HG02981 (cell line): ENCODE results near the gene CDC42SE1.
"Not testable (repeated sequence)": the region's sequence is repeated elsewhere in the genome, so short reads cannot be mapped to it uniquely, and the experiment has no call there.

ENCODE experiments used
- ATAC-seq: cut with Tn5 transposase; IDR thresholded peaks from one replicate; pipeline ENCODE4 v1.9.1; 2021; ENCODE audit warnings: mild to moderate bottlenecking, moderate library complexity; ENCODE audit not compliant: unreplicated experiment

CDC42SE1 gene, protein sequence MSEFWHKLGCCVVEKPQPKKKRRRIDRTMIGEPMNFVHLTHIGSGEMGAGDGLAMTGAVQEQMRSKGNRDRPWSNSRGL

DNA sequence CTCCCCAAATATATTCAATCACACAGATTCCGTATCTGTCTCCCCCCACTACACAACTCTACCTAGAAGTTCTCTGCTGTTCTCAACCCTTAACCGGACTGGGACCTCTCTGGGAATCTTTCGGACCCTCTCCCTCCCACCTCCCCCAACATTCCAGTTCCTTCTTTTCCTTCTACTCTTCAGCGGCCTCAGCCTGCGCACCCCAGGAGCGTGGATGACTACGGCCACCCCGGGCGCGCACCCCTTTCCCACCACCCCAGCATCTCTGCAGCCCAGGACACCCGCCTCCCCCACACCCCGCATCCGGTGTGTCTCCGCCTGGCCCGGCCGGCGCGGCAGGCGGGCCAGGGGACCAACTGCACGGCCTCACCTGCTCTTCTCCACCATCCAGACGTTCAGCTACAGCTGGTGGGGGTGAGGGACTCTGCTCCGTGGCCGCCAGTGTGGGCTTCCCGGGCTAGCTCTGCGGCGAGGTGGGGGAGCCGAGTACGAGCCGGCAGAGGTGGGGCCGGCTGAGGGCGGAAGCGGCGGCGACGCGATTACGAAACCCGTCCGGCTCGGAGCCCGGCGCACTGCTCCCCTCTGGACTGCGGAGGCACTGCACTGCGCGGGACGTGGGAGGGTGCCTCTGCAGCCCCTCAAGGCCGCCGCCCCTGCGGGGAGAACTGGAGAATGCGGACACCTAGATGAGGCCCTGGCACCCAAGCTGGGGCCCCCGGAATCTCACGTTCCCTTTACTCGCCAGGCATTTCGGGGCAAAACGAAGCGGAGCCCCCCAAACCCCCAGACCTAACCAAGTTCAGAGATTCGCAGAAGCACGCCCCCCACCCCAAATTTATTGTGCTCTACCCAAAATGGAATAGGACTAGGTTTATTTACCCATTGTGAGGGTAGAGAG lies at the start of gene CDC42SE1:
CDC42SE1 (minus strand) TSS at position 514 of the 898 bp plus-strand sequence. CDS start 3,892 bp downstream, outside the sequence.
- ATAC-seq: peak; percentile 77

DNA sequence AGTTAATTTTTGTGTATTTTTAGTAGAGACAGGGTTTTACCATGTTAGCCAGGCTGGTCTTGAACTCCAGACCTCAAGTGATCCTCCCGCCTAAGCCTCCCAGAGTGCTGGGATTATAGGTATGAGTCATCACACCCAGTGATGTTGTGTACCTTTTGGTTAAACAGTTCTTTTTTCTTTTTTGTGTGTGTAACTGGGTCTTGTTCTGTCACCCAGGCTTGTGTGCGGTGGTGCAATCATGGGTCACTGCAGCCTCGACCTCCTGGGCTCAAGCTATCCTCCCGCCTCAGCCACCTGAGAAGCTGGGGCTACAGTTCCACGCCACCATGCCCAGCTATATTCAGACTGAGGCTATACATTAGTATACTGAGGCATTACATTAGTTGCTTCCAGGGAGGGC lies 48.9 kb upstream of the CDC42SE1 start:
- no peak for ATAC-seq

DNA sequence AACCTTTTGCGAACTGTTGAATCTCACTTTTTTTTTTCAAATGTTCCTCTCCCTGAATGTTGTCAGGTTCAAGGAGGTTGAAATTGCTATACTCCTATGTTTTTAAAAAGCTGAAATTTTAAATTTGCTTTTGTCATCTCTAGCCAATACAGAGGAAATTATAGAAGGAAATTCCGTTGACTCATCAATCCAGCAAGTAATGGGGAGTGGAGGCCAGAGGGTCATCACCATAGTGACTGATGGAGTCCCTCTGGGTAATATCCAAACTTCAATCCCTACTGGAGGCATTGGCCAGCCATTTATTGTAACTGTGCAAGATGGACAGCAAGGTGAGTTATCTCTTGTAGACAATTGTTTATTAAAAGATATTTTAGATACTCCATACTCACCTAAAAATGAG lies 47.5 kb upstream of the CDC42SE1 start:
- ATAC-seq: no peak

DNA sequence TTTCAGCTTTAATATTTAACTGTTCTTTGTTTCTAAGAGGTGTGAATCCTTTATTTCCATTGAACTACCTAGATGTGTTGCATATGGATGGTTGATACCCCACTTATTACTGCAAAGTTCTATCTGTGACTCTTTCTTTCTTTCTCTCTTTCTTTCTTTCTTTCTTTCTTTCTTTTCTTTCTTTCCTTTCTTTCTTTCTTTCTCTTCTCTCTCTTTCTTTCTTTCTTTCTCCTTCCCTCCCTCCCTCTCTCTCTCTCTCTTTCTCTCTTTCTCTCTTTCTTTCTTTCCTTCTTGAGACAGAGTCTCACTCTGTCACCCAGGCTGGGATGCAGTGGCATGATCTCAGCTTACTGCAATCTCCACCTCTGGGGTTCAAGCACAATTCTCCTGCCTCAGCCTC lies 45.2 kb upstream of the CDC42SE1 start:
- ATAC-seq: no peak

DNA sequence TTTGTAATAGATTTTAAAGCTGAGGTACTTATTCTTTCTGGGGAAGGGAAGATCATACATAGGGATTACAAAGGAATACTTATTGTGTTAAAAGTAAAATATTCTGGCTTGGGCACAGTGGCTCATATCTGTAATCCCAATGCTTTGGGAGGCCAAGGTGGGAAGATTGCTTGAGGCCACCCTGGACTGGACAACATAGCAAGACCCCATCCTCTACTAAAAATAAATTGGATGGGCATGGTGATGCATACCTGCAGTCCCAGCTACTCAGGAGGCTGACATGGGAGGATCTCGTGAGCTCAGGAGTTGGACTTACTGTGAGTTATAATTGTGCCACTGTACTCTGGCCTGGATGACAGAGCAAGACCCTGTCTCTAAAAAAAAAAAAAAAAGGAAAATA lies 38.7 kb upstream of the CDC42SE1 start:
- no peak for ATAC-seq

DNA sequence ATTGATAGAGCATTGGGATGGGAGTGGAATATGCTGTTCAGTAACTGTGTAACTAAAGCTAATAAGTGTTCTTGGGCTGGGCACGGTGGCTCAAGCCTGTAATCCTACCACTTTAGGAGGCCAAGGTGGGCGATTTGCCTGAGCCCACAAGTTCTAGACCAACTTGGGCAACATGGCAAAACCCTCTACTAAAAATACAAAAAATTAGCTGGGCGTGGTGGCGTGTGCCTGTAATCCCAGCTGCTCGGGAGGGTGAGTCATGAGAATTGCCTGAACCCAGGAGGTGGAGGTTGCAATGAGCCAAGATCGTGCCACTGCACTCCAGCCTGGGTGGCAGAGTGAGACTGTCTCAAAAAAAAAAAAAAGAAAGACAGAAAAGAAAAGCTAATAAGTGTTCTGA lies 38.0 kb upstream of the CDC42SE1 start:
- ATAC-seq: not testable (repeated sequence)

DNA sequence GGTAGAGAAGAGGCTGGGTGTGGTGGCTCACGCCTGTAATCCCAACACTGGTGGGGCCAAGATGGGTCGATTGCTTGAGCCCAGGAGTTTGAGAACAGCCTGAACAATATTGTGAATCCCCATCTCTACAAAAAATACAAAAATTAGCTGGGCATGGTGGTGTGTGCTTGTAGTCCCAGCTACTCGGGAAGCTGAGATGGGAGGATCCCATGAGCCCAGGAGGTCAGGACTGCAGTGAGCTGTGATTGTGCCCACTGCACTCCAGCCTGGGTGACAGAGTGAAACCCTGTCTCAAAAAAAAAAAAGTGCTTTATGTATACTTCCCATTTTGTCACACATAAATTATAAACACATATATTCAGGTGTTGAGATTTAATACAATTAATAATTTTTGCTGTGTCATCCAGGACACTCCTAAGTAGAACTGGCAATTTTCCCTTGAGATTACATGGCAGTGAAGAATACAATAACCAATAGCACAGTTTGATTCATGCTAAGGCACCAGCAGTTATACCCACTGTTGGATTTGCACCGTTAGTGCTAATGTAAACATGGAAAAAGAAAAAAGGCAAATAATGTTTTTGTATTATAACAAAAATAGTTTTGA lies 26.6 kb upstream of the CDC42SE1 start:
- ATAC-seq: no peak

DNA sequence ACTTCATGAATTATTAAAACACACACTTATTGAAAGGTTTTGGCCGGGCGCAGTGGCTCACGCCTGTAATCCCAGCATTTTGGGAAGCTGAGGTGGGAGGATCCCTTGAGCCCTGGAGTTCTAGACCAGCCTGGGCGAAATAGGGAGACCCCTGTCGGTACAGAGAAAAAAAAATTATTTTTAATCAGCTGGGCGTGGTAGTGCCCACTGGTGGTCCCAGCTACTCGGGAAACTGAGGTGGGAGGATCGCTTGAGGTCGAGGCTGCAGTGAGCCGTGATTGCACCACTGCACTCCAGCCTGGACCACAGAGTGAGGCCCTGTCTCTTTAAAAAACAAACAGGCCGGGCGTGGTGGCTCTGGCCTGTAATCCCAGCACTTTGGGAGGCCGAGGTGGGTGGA lies 12.8 kb upstream of the CDC42SE1 start:
- no peak for ATAC-seq

DNA sequence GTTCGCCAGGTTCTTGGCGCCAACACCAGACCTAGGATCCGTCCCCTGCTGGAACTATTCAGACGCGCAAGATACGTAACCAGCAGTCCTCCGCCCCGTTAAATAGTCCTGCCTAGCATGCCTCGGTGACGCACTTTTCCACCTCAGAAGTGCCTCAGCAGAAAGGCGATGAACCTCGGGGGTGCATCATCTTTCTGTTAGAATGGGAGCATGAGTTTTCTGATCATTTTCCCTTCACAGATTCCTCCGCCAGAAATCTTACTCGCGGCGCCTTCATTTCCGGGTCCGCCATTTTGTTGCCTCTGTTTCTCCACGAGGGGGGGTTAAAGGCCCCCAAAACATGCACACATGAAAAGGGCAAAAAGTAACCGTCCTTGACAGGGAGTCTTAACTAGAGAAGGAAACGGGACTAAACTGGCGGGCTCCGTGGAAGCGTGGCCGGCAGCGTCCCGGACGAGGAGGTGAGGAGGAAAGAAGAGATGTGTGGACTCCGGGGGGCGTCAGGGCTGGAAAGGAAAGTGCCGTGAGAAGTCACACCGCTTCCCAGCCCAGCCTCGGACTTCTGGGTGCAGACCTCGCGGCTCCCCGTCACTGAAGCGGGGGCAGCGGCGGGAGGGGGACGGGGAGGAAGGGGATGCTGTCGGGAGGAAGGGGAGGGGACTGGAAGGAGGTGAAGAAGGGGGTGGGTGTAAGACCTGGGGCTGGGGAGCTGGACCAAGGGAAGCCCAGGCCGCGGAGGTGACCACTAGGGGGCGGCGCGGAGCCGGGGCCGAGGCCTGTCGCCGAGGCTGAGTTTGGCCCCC lies 11.3 kb upstream of the CDC42SE1 start, which contains the start of gene GABPB2:
GABPB2 (plus strand) TSS at position 288 of the 803 bp plus-strand sequence. CDS start 17,429 bp downstream, outside the sequence.
- peak; percentile 78 for ATAC-seq

DNA sequence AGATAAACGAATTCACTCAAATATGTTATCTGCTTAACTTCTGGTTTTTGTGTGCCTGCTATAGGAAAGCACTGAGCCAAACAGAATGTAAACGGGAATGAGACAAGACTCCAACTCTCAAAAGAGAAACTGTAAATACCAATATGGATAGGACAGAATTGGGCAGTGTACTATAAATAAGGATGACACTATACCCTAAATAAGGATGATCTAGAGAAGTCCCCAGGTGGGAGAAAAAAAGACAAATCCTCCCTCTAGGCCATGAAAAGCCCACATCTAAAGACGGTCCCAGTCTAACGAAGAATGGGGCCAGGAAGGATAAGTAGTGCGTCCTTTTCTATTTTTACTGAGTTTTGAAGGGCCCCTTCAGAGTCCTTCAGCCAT lies 9.7 kb upstream of the CDC42SE1 start:
- no peak for ATAC-seq

DNA sequence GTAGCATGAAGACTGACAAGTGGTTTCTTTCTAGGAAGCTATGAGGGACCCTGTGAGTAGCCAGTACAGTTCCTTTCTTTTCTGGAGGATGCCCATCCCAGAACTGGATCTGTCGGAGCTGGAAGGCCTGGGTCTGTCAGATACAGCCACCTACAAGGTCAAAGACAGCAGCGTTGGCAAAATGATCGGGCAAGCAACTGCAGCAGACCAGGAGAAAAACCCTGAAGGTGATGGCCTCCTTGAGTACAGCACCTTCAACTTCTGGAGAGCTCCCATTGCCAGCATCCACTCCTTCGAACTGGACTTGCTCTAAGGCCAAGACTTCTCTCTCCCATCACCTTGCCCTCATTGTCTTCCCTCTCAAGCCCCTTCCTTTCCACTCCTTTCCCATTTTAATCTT lies 7.8 kb upstream of the CDC42SE1 start:
- ATAC-seq: no peak

DNA sequence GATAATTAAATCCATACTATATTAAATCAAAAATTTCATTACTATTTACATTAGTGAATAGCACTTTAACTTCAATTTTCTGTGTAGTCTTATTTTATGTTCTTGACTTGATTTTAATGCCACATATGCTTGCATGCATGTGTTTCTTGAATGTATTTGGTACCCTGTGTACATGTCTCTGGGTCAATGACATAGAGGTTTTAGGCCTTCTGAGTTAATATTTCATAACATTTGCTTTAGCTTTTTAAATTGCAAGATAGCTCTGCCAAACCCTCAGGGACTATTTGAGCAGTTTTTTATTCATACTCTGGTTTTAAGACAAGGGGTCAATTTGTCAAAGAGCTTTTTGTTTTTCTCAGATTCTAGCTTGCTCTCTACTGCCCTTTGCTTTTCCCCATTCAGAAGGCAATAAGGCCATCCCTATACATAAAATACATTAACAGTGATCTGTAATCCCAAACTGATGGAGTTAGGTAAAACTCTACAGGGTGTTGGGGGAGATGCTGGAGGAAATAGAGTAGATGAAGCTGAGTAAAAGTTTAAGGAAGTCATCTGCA lies 5.7 kb upstream of the CDC42SE1 start:
- ATAC-seq: no peak

DNA sequence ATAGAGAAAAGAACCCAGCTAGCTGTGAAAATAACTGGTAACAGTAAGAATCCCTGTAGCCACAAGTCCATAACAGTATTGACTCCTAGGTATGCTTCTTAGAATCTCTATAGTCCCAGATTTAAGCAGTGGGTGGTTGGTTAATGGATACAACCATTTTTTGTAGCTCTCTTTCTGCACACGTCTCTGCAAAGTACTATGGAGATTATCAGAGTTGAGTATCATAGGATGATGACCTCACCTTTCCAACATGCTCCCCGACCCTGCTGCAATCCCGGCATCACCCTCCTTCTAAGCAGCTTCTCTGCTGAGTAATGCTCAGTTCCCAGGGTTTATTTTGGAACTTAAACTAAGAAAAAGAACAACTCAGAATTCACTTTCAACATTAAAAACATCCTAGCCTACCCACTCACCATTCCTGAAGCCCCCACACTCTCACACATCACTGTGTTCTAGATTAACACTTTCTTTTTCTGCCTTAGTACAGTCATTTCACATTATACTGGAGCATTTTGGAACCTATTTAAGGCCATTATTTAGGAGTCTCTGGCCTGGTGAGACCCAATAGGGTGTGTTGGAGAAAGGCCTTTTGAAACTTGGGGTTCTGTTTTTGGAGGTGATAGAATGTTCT lies 3.4 kb upstream of the CDC42SE1 start:
- no peak for ATAC-seq

DNA sequence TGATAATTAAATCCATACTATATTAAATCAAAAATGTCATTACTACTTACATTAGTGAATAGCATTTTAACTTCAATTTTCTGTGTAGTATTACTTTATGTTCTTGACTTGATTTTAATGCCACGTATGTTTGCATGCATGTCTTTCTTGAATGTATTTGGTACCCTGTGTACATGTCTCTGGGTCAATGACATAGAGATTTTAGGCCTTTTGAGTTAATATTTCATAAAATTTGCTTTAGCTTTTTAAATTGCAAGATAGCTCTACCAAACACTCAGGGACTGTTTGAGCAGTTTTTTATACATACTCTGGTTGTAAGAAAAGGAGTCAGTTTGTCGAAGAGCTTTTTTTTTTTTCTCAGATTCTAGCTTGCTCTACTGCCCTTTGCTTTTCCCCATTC lies 2.3 kb upstream of the CDC42SE1 start:
- no peak for ATAC-seq

DNA sequence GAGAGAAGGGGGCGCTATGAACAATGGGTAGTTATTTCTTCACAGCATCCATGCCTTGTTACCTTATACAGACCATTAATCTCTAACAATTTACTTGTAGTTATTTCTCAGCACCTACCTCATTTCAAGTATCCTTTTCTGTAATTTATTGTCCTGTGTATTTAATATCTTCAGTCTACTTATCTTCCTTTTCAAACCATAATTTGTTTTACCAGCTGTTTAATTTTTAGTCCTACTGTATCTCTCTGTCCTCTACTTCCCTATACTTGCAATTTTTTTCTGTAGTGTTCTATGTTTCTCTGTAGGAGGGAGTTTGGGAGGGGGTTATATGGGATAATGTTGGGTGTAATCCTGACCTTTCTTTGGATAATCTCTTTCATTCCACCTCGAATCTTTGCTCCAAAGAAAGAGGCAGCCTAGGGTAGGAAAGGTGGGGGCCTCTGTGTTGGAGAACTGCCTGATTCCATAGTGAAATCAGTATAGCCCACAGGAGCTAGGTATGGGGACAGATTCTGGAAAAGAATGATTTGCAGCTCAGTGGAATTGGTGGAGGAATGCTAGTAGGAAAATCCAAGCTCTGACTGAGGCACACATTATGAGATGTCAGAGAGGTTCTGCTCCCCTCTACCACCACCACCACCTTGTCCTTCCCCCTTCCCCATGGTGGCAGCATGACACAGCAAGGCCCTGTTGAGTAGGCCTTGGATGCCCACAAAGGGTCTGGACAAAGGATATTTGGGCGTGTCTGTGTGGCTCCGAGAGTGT lies 1.4 kb upstream of the CDC42SE1 start:
- no peak for ATAC-seq

DNA sequence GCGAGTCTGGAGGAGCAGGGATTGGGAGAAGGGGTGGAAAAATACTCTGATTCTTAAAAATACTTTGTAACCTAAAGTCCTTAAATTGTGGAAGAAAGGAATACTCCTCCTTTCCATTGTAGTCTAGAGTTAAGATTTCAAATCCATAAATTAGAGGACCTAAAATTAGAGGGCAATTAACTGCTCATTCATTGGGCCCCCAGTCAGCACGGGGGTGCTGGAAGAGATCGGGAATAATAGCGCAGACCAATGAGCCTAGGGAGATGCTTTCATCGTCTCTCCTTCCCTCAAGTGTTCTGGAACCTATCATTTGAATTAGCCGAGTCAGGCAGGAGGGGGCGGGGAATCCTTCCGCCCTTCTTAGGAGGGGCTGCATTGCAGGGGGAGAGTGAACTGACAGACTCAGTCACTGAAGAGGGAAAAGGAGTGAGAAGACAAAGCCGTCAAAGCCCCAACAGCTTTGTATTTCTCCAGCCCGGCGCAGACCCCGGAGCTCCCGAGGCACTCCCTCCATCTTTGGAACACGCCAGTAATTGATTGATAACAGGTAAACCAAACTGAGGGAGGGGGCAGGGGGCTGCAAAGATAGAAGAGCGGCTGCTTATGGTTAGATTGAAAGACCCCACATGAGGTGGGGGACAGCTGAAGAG lies 710 bp upstream of the CDC42SE1 start, which contains the start of gene MLLT11:
MLLT11 (plus strand) TSS at position 391 of the 650 bp plus-strand sequence. CDS start 6,828 bp downstream, outside the sequence.
- no peak for ATAC-seq

DNA sequence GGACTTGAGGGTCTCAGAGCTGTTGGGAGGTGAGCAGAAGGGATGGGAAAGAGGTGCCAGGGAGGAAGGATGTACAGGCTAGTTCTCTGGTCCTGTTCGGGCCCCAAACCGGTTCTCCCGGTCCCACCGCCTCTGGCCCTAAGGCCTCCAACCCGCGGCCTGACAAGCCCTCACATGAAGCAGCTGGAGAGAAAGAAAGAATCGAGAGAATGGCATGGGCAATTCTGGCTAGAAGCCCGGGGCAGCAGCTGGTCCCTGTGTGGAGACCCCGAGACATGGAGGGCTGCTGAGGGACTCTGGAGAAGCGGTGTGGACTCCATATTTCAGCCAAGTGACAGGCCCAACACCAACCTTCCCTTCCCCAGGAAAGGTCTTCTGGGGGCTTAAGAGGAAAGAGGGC lies 730 bp downstream of the CDC42SE1 start:
- ATAC-seq: no peak

DNA sequence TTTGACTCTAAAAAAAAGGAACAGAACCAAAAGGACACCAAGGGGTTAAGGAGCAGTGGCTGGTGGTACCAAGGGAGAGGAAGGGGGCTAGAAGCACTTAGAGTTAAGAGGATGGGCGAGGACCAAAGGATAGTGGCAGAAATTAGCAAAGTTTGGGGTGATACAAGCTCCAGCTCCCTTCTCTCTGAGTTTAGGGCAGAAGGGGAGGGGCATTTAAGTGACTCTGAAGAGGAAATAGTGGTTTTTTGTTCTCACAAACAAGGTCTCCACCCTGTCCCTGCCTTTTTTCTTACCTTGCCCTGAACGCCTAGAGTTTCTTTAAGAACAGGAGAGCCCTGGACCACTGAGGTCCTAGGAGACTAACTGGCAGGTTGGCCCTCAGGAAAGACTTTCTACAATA lies 3.3 kb downstream of the CDC42SE1 start:
- ATAC-seq: no peak

DNA sequence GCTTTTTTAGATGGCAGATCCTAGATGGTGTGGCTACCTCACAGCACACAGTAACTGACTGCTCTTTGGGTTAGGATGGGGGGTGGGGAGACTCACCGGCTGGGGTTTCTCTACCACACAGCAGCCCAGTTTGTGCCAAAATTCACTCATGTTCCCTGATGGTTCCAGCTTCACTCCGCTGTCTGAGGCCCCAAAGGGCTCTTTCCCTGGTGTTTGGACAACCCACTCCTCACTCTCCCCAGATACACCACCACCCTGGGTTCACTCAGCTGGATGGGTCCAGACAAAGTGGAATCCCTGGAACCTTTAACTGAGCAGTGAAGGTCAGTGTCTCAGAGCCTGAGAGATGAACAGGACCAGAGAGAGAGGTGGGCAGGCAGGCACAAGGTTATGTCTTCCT lies 3.8 kb downstream of the CDC42SE1 start:
- no peak for ATAC-seq
